Medulla oblongata (tissue), 1 donor: ENCODE measurements around the gene SYT4.

Experiments used
- DNase-seq: peaks from one replicate; pipeline ENCODE4 v3.0.0-alpha.2; 2015; ENCODE audit errors: extremely low spot score

Gene SYT4

DNA sequence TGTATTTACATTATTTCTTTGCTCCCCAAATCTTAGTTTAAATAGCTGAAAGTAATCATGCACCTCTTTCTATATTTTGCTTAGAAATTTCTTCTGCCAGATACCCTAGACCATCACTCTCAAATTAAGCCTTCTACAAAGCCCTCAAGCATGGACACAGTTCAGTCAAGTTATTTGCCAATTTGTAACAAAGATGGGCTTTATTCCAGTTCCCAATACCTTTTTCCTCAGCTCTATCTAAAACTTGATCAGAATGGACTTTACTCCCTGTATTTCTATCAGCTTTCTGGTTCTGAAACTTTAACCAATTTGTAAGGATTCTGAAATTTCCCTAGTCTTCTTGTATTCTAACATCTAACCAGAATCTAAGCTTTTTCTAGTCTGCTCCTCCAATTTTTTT lies 56.6 kb downstream of the SYT4 start:
- DNase-seq: no peak
